ENCODE data around the gene CACNA2D1.

The CACNA2D1 gene

DNA sequence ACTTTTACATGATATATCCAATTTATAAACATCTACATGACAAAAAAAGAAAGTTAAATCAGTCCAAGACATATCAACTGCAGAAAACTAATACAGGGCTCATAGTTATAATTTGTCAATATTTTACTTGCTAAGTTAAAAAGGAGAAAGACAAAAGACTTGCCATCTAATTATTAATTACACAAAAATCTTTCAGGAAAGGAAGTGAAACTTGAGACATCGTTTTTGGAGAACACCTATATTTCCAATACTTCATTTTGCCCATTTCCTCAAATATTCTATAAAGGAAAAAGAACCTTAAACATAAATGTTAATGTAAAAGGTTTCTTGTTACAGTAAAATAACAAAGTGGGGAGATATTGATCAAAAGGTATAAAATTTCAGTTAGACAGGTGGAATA lies 148.7 kb downstream of the CACNA2D1 start:
- no peaks in the 10 kb centered on the region for H3K79me1 ChIP-seq (replicated peaks; ENCODE audit: low read length, poor library complexity, severe bottlenecking)
- H4K8ac ChIP-seq (ENCODE audit: low read length), result no peak overlapping the region
- no CpG with 5 or more reads among the region's 1 CpG for WGBS
- no peak for DNase-seq
- no peak overlapping the region for H2BK12ac ChIP-seq (ENCODE audit: low read length in 2 of 2)
- H2AFZ ChIP-seq (ENCODE audit: low read depth, low read length), result no peak overlapping the region
- H3K36me3 ChIP-seq (ENCODE audit: control insufficient read depth in 1 of 2, insufficient read depth in 2 of 2, low read depth in 1 of 2, low read length in 2 of 2), result no peaks in the 10 kb centered on the region
- H2BK5ac ChIP-seq (ENCODE audit: low read depth, low read length, poor library complexity, severe bottlenecking), result no peak overlapping the region
- H3K4me1 ChIP-seq (ENCODE audit: control insufficient read depth, insufficient read depth, low read depth, low read length), result no peaks in the 10 kb centered on the region
- H4K91ac ChIP-seq (ENCODE audit: low read length), result no peak overlapping the region
- peak overlapping the region; percentile 38 for H3K9ac ChIP-seq (ENCODE audit: low read length)
- H3K18ac ChIP-seq (ENCODE audit: low read depth in 1 of 2, low read length in 2 of 2), result no peak overlapping the region
- no peak overlapping the region for H3K14ac ChIP-seq (ENCODE audit: low read length in 2 of 2)
- H2BK120ac ChIP-seq (ENCODE audit: low read depth, low read length), result no peak overlapping the region
- H3K23ac ChIP-seq (ENCODE audit: low read length in 2 of 2), result no peak overlapping the region
- H2AK5ac ChIP-seq (ENCODE audit: low read length, severe bottlenecking), result no peak overlapping the region
- peaks cover 7% of the 10 kb centered on the region for H3K9me3 ChIP-seq (ENCODE audit: control insufficient read depth, low read length)
- H3K4me3 ChIP-seq (ENCODE audit: insufficient read depth in 1 of 2, low read depth in 1 of 2, low read length in 2 of 2), result no peak overlapping the region
- no peak overlapping the region for H3K4ac ChIP-seq (ENCODE audit: low read depth in 1 of 2, low read length in 2 of 2)
- H2BK15ac ChIP-seq (ENCODE audit: low read depth, poor library complexity, severe bottlenecking), result no peak overlapping the region
- no peaks in the 10 kb centered on the region for H3K27me3 ChIP-seq (ENCODE audit: control insufficient read depth in 1 of 2, insufficient read depth in 1 of 2, low read length in 2 of 2)
- H3K4me2 ChIP-seq (ENCODE audit: low read length, poor library complexity, severe bottlenecking), result no peak overlapping the region
- H3K27ac ChIP-seq (ENCODE audit: low read length, poor library complexity, severe bottlenecking), result no peak overlapping the region

DNA sequence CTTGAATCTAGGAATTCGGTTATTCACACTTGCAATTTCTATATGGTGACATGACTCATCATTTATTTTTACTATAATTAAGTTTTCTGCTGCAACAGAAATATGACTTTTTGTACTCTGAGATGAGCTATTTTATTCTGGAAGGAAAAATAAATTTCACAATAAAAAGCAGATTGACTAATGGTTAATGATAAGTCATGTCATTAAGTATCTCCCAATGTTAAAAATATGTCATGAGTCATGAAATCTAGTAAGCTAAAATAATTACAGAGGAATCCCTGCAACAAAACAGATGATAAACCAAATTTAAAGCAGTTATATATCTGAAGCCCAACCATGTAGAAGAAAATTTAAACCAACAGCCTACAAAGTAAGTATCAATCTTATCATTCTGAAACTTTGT lies 149.2 kb downstream of the CACNA2D1 start:
- no peaks in the 10 kb centered on the region for H3K36me3 ChIP-seq (ENCODE audit: control insufficient read depth in 1 of 2, insufficient read depth in 2 of 2, low read depth in 1 of 2, low read length in 2 of 2)
- DNase-seq, result no peak
- no peak overlapping the region for H2BK15ac ChIP-seq (ENCODE audit: low read depth, poor library complexity, severe bottlenecking)

DNA sequence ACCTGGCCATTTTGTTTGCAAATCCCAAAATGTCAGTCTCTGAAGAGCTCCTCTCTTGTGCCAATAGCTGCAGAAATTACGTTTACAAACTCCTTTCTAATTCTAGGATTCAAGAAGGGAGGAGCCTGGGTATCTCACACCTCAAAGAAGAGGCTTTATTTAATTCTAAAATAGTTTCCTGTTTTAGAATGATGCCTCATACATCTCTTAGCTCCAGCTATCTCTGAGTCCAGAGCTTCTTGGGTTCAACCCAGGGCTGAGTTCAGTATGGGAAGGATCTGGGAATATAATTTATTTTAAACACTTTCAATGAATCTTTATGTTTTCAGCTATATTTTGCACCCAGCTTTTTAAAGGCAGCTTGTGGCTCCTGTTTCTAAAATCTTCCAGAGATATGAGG lies 150.1 kb downstream of the CACNA2D1 start:
- H3K18ac ChIP-seq (ENCODE audit: low read depth in 1 of 2, low read length in 2 of 2), result no peak overlapping the region
- no CpG with 5 or more reads among the region's 1 CpG for WGBS
- no peak overlapping the region for H4K8ac ChIP-seq (ENCODE audit: low read length)
- H4K91ac ChIP-seq (ENCODE audit: low read length), result no peak overlapping the region
- peaks cover 7% of the 10 kb centered on the region for H3K9me3 ChIP-seq (ENCODE audit: control insufficient read depth, low read length)
- peaks cover 1% of the 10 kb centered on the region for H3K4me1 ChIP-seq (ENCODE audit: control insufficient read depth, insufficient read depth, low read depth, low read length)
- H2BK12ac ChIP-seq (ENCODE audit: low read length in 2 of 2), result no peak overlapping the region
- H3K27me3 ChIP-seq (ENCODE audit: control insufficient read depth in 1 of 2, insufficient read depth in 1 of 2, low read length in 2 of 2), result no peaks in the 10 kb centered on the region
- no peak overlapping the region for H2BK15ac ChIP-seq (ENCODE audit: low read depth, poor library complexity, severe bottlenecking)
- no peak overlapping the region for H2BK120ac ChIP-seq (ENCODE audit: low read depth, low read length)
- no peak overlapping the region for H3K9ac ChIP-seq (ENCODE audit: low read length)
- H3K27ac ChIP-seq (ENCODE audit: low read length, poor library complexity, severe bottlenecking), result no peak overlapping the region
- H2AFZ ChIP-seq (ENCODE audit: low read depth, low read length), result no peak overlapping the region
- H2AK5ac ChIP-seq (ENCODE audit: low read length, severe bottlenecking), result no peak overlapping the region
- no peak overlapping the region for H3K4me3 ChIP-seq (ENCODE audit: insufficient read depth in 1 of 2, low read depth in 1 of 2, low read length in 2 of 2)
- H3K79me1 ChIP-seq (replicated peaks; ENCODE audit: low read length, poor library complexity, severe bottlenecking), result peaks cover 2% of the 10 kb centered on the region
- no peak overlapping the region for H3K14ac ChIP-seq (ENCODE audit: low read length in 2 of 2)
- no peaks in the 10 kb centered on the region for H3K36me3 ChIP-seq (ENCODE audit: control insufficient read depth in 1 of 2, insufficient read depth in 2 of 2, low read depth in 1 of 2, low read length in 2 of 2)
- no peak for DNase-seq
- H2BK5ac ChIP-seq (ENCODE audit: low read depth, low read length, poor library complexity, severe bottlenecking), result no peak overlapping the region
- H3K4me2 ChIP-seq (ENCODE audit: low read length, poor library complexity, severe bottlenecking), result no peak overlapping the region
- no peak overlapping the region for H3K23ac ChIP-seq (ENCODE audit: low read length in 2 of 2)
- H3K4ac ChIP-seq (ENCODE audit: low read depth in 1 of 2, low read length in 2 of 2), result no peak overlapping the region

More for the DNA sequence above, 149.2 kb downstream of the CACNA2D1 start:
- Histone ChIP-seq H3K27me3 (ENCODE audit: control insufficient read depth in 1 of 2, insufficient read depth in 1 of 2, low read length in 2 of 2) (no peaks in the 10 kb centered on the region), H3K9ac (ENCODE audit: low read length) (peak overlapping the region; percentile 38), H2BK120ac (ENCODE audit: low read depth, low read length) (no peak overlapping the region), H3K14ac (ENCODE audit: low read length in 2 of 2) (no peak overlapping the region), H3K9me3 (ENCODE audit: control insufficient read depth, low read length) (peaks cover 7% of the 10 kb centered on the region), H3K23ac (ENCODE audit: low read length in 2 of 2) (no peak overlapping the region), H3K4me2 (ENCODE audit: low read length, poor library complexity, severe bottlenecking) (no peak overlapping the region), H3K27ac (ENCODE audit: low read length, poor library complexity, severe bottlenecking) (no peak overlapping the region), H4K91ac (ENCODE audit: low read length) (no peak overlapping the region), H2BK12ac (ENCODE audit: low read length in 2 of 2) (no peak overlapping the region), H2BK5ac (ENCODE audit: low read depth, low read length, poor library complexity, severe bottlenecking) (no peak overlapping the region), H3K79me1 (replicated peaks; ENCODE audit: low read length, poor library complexity, severe bottlenecking) (no peaks in the 10 kb centered on the region), H3K4me3 (ENCODE audit: insufficient read depth in 1 of 2, low read depth in 1 of 2, low read length in 2 of 2) (no peak overlapping the region), H2AK5ac (ENCODE audit: low read length, severe bottlenecking) (no peak overlapping the region), H2AFZ (ENCODE audit: low read depth, low read length) (no peak overlapping the region), H4K8ac (ENCODE audit: low read length) (no peak overlapping the region), H3K18ac (ENCODE audit: low read depth in 1 of 2, low read length in 2 of 2) (no peak overlapping the region), H3K4ac (ENCODE audit: low read depth in 1 of 2, low read length in 2 of 2) (no peak overlapping the region), H3K4me1 (ENCODE audit: control insufficient read depth, insufficient read depth, low read depth, low read length) (no peaks in the 10 kb centered on the region)
- no CpG with 5 or more reads among the region's 1 CpG for WGBS

DNA sequence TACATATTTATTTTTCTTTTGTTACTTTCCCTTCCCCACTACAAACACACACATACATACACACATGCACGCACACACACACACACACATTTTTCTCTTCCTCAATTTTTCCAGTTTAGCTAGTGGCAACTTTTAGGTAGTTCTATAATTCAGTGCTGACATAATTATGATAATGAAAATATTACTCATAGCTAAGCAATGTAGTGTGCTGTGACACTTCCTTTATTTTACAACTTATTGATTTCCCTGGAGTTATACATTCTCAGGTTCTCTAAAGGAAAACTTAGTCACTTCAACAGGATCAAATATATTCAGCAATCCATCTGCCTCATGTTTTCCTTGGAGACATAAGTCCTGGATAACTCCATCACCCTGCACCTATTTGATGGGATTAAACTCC lies 151.6 kb downstream of the CACNA2D1 start:
- H2BK120ac ChIP-seq (ENCODE audit: low read depth, low read length), result no peak overlapping the region
- no peak overlapping the region for H3K27ac ChIP-seq (ENCODE audit: low read length, poor library complexity, severe bottlenecking)
- no peak for DNase-seq
- no peak overlapping the region for H3K18ac ChIP-seq (ENCODE audit: low read depth in 1 of 2, low read length in 2 of 2)
- no peak overlapping the region for H2AFZ ChIP-seq (ENCODE audit: low read depth, low read length)
- peaks cover 1% of the 10 kb centered on the region for H3K4me1 ChIP-seq (ENCODE audit: control insufficient read depth, insufficient read depth, low read depth, low read length)
- no peak overlapping the region for H3K4me2 ChIP-seq (ENCODE audit: low read length, poor library complexity, severe bottlenecking)
- no peaks in the 10 kb centered on the region for H3K27me3 ChIP-seq (ENCODE audit: control insufficient read depth in 1 of 2, insufficient read depth in 1 of 2, low read length in 2 of 2)
- H3K23ac ChIP-seq (ENCODE audit: low read length in 2 of 2), result no peak overlapping the region
- no peaks in the 10 kb centered on the region for H3K36me3 ChIP-seq (ENCODE audit: control insufficient read depth in 1 of 2, insufficient read depth in 2 of 2, low read depth in 1 of 2, low read length in 2 of 2)
- H3K9ac ChIP-seq (ENCODE audit: low read length), result no peak overlapping the region
- no peak overlapping the region for H3K4ac ChIP-seq (ENCODE audit: low read depth in 1 of 2, low read length in 2 of 2)
- no peak overlapping the region for H4K91ac ChIP-seq (ENCODE audit: low read length)
- no peak overlapping the region for H2BK12ac ChIP-seq (ENCODE audit: low read length in 2 of 2)
- H3K79me1 ChIP-seq (replicated peaks; ENCODE audit: low read length, poor library complexity, severe bottlenecking), result peaks cover 2% of the 10 kb centered on the region
- H2AK5ac ChIP-seq (ENCODE audit: low read length, severe bottlenecking), result no peak overlapping the region
- 100% methylated on average over 1 of the region's 1 CpG for WGBS
- no peak overlapping the region for H4K8ac ChIP-seq (ENCODE audit: low read length)
- no peak overlapping the region for H2BK5ac ChIP-seq (ENCODE audit: low read depth, low read length, poor library complexity, severe bottlenecking)
- no peak overlapping the region for H2BK15ac ChIP-seq (ENCODE audit: low read depth, poor library complexity, severe bottlenecking)
- no peak overlapping the region for H3K14ac ChIP-seq (ENCODE audit: low read length in 2 of 2)
- peaks cover 7% of the 10 kb centered on the region for H3K9me3 ChIP-seq (ENCODE audit: control insufficient read depth, low read length)
- H3K4me3 ChIP-seq (ENCODE audit: insufficient read depth in 1 of 2, low read depth in 1 of 2, low read length in 2 of 2), result no peak overlapping the region
